K562 (cell line): Measurements from ENCODE around the gene RXRB. TPM values are rescaled to one million over a fixed set of nuclear protein-coding genes. Genes with fewer than 3 reads are reported as not detected.

Experiments used
- ADNP ChIP-seq: fragments of 200-800 bp; sonication (Bioruptor generic); IDR thresholded peaks from 2 replicates; pipeline ENCODE4 v1.6.1; 2016; ENCODE audit warnings: missing genetic modification characterization, missing compliant biosample characterization
- FOXK2 ChIP-seq, 2 experiments: fragments of 450-650 bp; IDR thresholded peaks in 1 of 2; conservative IDR thresholded peaks in 1 of 2; 2 replicates each; pipeline ENCODE4 v1.6.1; 2016; ENCODE audit warnings: low read depth in 2 of 2, mild to moderate bottlenecking in 1 of 2
- GATA2 ChIP-seq: sonication (generic); formaldehyde crosslinking; IDR thresholded peaks from 2 replicates; pipeline ENCODE4 v1.4.0; 2020; ENCODE audit warnings: mild to moderate bottlenecking, missing genetic modification reagents
- GMEB1 ChIP-seq: fragments of 250-450 bp; sonication (Bioruptor Pico); IDR thresholded peaks from 2 replicates; pipeline ENCODE4 v1.4.0; 2020; ENCODE audit warnings: mild to moderate bottlenecking
- HDAC8 ChIP-seq: fragments of 450-650 bp; IDR thresholded peaks from 2 replicates; pipeline ENCODE4 v1.6.1; 2016; ENCODE audit warnings: mild to moderate bottlenecking, missing genetic modification characterization, moderate library complexity, missing compliant biosample characterization
- HSF4 ChIP-seq: fragments of 250-450 bp; sonication (Bioruptor Pico); IDR thresholded peaks from 2 replicates; pipeline ENCODE4 v2.1.2; 2022; ENCODE audit warnings: mild to moderate bottlenecking, moderate library complexity, borderline replicate concordance
- L3MBTL2 ChIP-seq: fragments of 450-650 bp; IDR thresholded peaks from 2 replicates; pipeline ENCODE4 v1.6.1; 2016; ENCODE audit warnings: mild to moderate bottlenecking, moderate library complexity
- NR2F6 ChIP-seq: fragments of 450-650 bp; formaldehyde crosslinking; IDR thresholded peaks from 2 replicates; pipeline ENCODE4 v1.4.0; 2020; ENCODE audit warnings: mild to moderate bottlenecking
- POLR2G ChIP-seq: fragments of 200-400 bp; formaldehyde crosslinking; IDR thresholded peaks from 2 replicates; pipeline ENCODE4 v1.6.1; 2017; ENCODE audit warnings: low read depth, mild to moderate bottlenecking, antibody characterized with exemption, low read length, moderate library complexity
- PRDM10 ChIP-seq: fragments of 450-650 bp; IDR thresholded peaks from 2 replicates; pipeline ENCODE4 v1.6.1; 2018; ENCODE audit not compliant: partially characterized antibody
- RERE ChIP-seq: sonication (generic); formaldehyde crosslinking; IDR thresholded peaks from 2 replicates; pipeline ENCODE4 v1.8.0; 2023; ENCODE audit warnings: missing genetic modification reagents, mild to moderate bottlenecking, borderline replicate concordance
- SRSF7 ChIP-seq: fragments of 200-400 bp; formaldehyde crosslinking; optimal IDR thresholded peaks from 2 replicates; pipeline ENCODE3; 2017; ENCODE audit warnings: mild to moderate bottlenecking, low read depth, low read length
- TBL1XR1 ChIP-seq, 2 experiments: IDR thresholded peaks; 2 replicates each; pipeline ENCODE4 v1.6.1; 2012; ENCODE audit warnings: improper control_type of control experiment in 2 of 2, low read length in 2 of 2, mild to moderate bottlenecking in 1 of 2
- ZBTB43 ChIP-seq: sonication (generic); formaldehyde crosslinking; IDR thresholded peaks from 2 replicates; pipeline ENCODE4 v1.8.0; 2023; ENCODE audit warnings: mild to moderate bottlenecking, missing genetic modification reagents
- ZNF24 ChIP-seq: fragments of 450-650 bp; IDR thresholded peaks from 2 replicates; pipeline ENCODE4 v1.6.1; 2016
- ZNF263 ChIP-seq: sonication (generic); formaldehyde crosslinking; IDR thresholded peaks from 2 replicates; pipeline ENCODE4 v1.8.0; 2022; ENCODE audit warnings: mild to moderate bottlenecking, missing genetic modification reagents, borderline replicate concordance
- polyA plus RNA-seq, 8 experiments: library from polyadenylated mRNA; depleted of rRNA in 4 of 8; stranded (reverse) in 5 of 8; unstranded in 3 of 8; fragments of >200 nt; fragmentation: Nextera tagmentation in 2 of 8; fragmentation: Illumina TruSeq in 1 of 8; extraction: Ambion mirVana in 2 of 8; extraction: Trizol in 1 of 8; gene quantifications; 2 replicates each; pipeline versions ENCODE4 v1.2.1 to v1.2.3, GENCODE V29; 2011 to 2014; ENCODE audit warnings: inconsistent platforms in 1 of 8, missing spikeins in 1 of 8
- total RNA-seq, 7 experiments: library from RNA; depleted of rRNA in 6 of 7; stranded (reverse); fragments of >200 nt in 6 of 7; fragmentation: Illumina TruSeq in 2 of 7; extraction: Trizol in 2 of 7; gene quantifications; 2 replicates each; pipeline versions ENCODE4 v1.2.1 to v1.2.3, GENCODE V29; 2011 to 2021; ENCODE audit warnings: low replicate concordance in 1 of 7

The RXRB gene
- total and polyA plus RNA-seq, 9 of the 15 experiments (the other 6 are each of a cell fraction or from before 2014, with no cell fraction given): 0.76 to 35.5 (median 18.4) TPM

GRCh38 chr6:33197431-33198048 lies 2.9 kb downstream of the RXRB start (continued):
- TF ChIP-seq RERE (CRISPR knock-in tag): no peak
- no peak for TF ChIP-seq GMEB1
- TF ChIP-seq NR2F6 (CRISPR knock-in tag): no peak
- TF ChIP-seq ZBTB43 (CRISPR knock-in tag): 0 out of 2 replicates have a peak, but pooled peaks have one; percentile 26
- TF ChIP-seq PRDM10: peak; percentile 44
- no peak for TF ChIP-seq HSF4
- 0 out of 2 replicates have a peak, but pooled peaks have one; percentile 24 for TF ChIP-seq GATA2 (CRISPR knock-in tag)
- TF ChIP-seq ZNF263 (CRISPR knock-in tag): no peak
- TF ChIP-seq HDAC8 (tag): no peak
- no peak for TF ChIP-seq FOXK2 (conservative IDR thresholded peaks at IDR 0.05 in 1 of 2, IDR thresholded peaks at IDR 0.05 in 1 of 2; ENCODE audit: low read depth in 2 of 2)
- TF ChIP-seq TBL1XR1 (IDR thresholded peaks at IDR 0.05; ENCODE audit: low read length in 2 of 2): peak in 1 of 2 experiments; percentile 60; a peak in 2 of 4 replicates
- no peak for TF ChIP-seq ZNF24
- peak; percentile 50; the same call in 1 of the 2 replicates for TF ChIP-seq L3MBTL2
- no peak for TF ChIP-seq ADNP
- TF ChIP-seq SRSF7: no peak
- no peak for TF ChIP-seq POLR2G
